NOMO-1 treated with dmso at 0.1 percent for 144 hours (cell line): ENCODE results near the gene STARD3NL.
"Not testable (repeated sequence)": the region's sequence is repeated elsewhere in the genome, so short reads cannot be mapped to it uniquely, and the experiment has no call there.

Experiments
- DNase-seq: peaks from one replicate; lab custom pipeline; 2025; ENCODE audit not compliant: unreplicated experiment; lab: John Stamatoyannopoulos, UW

The STARD3NL gene

DNA sequence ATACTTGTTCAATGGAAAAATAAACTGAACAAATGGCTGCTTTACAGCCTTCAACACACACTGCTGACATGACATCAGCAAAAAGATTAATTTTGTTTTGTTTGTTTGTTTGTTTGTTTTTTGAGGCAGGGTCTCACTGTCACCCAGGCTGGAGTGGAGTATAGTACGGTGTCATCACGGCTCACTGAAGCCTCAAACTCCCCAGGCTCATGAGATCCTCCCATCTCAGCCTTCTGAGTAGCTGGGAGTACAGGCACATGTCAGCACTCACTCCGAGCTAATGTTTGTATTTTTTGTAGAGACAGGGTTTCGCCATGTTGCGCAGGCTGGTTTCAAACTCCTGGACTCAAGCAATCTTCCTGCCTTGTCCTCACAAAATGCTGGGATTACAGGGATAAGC lies 84.5 kb downstream of the STARD3NL start:
- DNase-seq: no peak

GRCh38 chr7:38263274-38263673 lies 85.2 kb downstream of the STARD3NL start:
- DNase-seq: not testable (repeated sequence)

- DNase-seq: not testable (repeated sequence)
Observed at GRCh38 chr7:38264602-38265001, 86.6 kb downstream of the STARD3NL start.

DNA sequence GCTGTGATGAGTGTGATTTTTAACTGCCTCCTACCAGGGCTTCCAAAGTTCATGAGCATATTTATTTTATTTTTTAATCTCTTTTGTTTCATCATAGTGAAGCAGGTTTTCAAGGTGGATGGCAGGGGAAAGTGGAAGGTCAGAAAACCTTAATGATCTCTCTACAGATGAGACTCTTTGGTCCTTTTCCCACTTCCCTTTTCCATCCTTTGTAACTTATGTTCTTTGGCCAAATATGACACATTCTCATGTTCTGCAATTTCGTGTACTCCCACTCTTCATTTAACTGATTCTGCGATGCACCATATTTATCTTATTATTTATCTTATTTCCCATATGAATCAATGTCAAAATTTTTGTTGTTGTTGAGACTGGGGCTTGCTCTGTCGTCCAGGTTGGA lies 87.9 kb downstream of the STARD3NL start:
- not testable (repeated sequence) for DNase-seq

DNA sequence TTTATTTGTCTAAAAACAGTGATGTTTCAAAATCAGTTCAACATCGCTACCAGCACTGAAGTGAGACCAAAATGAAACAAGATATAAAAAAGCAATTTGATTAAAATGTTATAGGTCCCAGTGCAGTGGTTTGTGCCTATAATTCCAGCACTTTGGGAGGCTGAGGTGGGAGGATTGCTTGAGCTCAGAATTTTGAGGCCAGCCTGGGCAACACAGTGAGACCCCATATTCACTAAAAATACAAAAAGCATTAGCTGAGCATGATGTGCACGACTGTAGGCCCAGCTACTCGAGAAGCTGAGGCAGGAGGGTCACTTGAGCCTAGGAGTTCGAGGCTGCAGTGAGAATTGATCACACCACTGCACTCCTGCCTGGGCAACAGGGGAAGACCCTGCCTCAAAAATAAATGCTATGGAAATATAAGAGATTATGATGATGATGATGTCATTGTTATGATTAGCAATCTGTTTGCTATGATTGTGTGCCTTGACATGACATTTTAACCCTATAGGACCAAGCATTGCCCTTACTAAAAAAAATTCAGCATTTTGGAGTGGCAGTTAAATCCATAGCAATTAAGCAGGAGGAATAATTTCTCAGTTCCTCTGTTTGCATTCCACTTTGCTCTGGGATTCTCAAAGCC lies 91.8 kb downstream of the STARD3NL start:
- not testable (repeated sequence) for DNase-seq

DNA sequence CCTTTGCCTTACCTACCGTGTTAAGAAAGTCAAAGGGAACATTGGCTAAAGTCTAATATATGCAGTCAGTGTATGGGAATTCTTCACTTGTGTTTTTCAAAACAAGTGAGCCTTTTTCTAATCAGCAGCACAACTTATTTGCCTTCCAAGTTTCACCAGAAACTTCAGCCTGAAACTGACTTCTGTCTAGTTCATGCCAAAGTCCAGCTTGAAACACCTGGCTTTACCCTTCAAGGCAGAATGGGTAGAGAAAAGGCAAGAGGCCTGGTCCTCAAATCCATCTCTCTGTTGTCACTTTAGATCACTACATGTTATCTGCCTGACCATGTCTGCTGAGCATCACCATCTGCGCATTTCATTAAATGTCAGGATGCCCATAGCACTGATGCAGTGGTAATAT lies 92.4 kb downstream of the STARD3NL start:
- DNase-seq: not testable (repeated sequence)

GRCh38 chr7:38273286-38273995 lies 95.4 kb downstream of the STARD3NL start, which contains the start of gene TARP:
TSS of gene TARP (minus strand) at chr7:38273636.
- no peak for DNase-seq

- DNase-seq: no peak
Observed at GRCh38 chr7:38274486-38274885, 96.4 kb downstream of the STARD3NL start.

- DNase-seq: no peak
Observed at GRCh38 chr7:38274927-38275620, 97.0 kb downstream of the STARD3NL start.

DNA sequence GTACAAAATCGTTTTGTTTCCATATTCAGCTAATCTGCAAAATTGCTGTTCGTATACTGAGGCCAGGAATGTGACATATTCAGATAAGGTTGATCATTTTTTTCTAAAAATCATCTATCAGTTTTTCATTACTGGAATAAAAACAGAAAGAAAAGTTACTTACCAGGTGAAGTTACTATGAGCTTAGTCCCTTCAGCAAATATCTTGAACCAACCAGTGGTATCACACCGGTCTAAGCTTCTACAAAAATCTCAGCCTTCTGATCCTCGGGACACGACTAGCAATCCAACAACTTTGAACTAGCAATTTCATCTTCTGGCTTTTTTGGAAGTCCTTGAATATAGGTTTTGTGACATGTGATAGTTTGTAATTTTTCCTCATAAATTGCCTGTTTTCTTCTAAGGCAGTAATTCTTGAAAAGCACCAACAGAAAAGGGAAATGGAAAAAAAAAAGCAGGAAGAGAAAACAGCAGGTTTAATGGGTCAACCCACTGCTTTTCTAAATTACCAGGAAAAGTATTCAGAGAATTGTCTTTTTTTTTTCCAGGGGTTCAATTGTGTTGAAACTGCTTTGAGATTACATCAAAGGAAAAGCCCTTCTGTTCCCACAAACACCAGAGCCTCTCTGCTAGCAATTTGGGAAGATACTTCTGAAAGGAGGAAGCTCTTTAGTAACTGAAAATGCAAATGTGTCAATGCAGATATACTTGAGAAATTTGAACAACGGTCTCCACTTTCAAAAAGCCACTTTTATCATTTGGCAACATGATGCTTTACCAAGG lies 98.2 kb downstream of the STARD3NL start:
- DNase-seq: no peak

DNA sequence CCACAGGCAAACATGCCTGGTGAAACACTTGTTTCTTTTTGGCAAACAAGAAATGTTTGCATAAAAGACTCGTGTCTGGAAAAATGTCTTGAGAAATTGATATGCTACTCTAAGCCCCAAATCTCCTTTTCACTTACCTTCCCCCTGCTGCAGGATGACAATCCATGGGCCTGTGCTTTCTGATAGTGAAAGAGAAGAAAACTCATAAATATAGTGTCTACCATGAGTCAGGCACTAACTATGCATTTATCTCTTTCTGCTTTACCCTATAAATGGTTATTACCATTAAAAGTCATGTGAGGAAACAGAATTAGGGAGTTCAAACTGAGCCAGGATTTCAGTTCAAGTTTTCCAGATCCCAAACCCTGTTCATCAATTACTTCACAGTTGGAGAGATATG lies 102.0 kb downstream of the STARD3NL start:
- DNase-seq: no peak
